Loucy (cell line): ENCODE results near the gene ERVK3-1.

ENCODE experiments used
- H2AFZ ChIP-seq: fragments of 200-600 bp; sonication (generic); 2 replicates; pipeline ENCODE4 v1.6.0; 2016; ENCODE audit warnings: antibody characterized with exemption, mild to moderate bottlenecking, low read length, moderate library complexity
- H3F3A ChIP-seq: fragments of 200-600 bp; 2 replicates; pipeline ENCODE4 v1.6.0; 2016; ENCODE audit warnings: antibody characterized with exemption, low read depth, mild to moderate bottlenecking
- H3K27me3 ChIP-seq: fragments of 200-600 bp; sonication (generic); 2 replicates; pipeline ENCODE4 v1.6.1; 2014; ENCODE audit warnings: low read length, mild to moderate bottlenecking; ENCODE audit not compliant: insufficient read depth, poor library complexity, severe bottlenecking
- H3K36me3 ChIP-seq: fragments of 200-600 bp; sonication (generic); 2 replicates; pipeline ENCODE4 v1.6.1; 2016; ENCODE audit warnings: low read length; ENCODE audit not compliant: insufficient read depth
- H3K4me1 ChIP-seq: fragments of 200-600 bp; sonication (generic); 2 replicates; pipeline ENCODE4 v1.5.1; 2014; ENCODE audit warnings: low read length, mild to moderate bottlenecking; ENCODE audit not compliant: insufficient read depth, poor library complexity, severe bottlenecking
- H3K4me2 ChIP-seq: fragments of 200-600 bp; sonication (generic); 2 replicates; pipeline ENCODE4 v1.6.0; 2014; ENCODE audit warnings: antibody characterized with exemption, low read length, low read depth, mild to moderate bottlenecking; ENCODE audit not compliant: poor library complexity, severe bottlenecking
- H3K4me3 ChIP-seq: fragments of 200-600 bp; sonication (generic); 2 replicates; pipeline ENCODE4 v1.5.1; 2014; ENCODE audit warnings: low read length, mild to moderate bottlenecking, mixed read lengths; ENCODE audit not compliant: poor library complexity, severe bottlenecking
- H3K79me2 ChIP-seq: fragments of 200-600 bp; sonication (generic); 2 replicates; pipeline ENCODE4 v1.6.1; 2014; ENCODE audit warnings: low read length; ENCODE audit not compliant: insufficient read depth
- H3K9ac ChIP-seq: fragments of 200-600 bp; sonication (generic); 2 replicates; pipeline ENCODE4 v1.6.0; 2014; ENCODE audit warnings: mild to moderate bottlenecking, low read depth, low read length, moderate library complexity; ENCODE audit not compliant: poor library complexity, severe bottlenecking
- H3K9me2 ChIP-seq: fragments of 200-600 bp; sonication (generic); replicated peaks from 2 replicates; pipeline ENCODE4 v1.6.1; 2016; ENCODE audit warnings: low read depth, low read length, mixed read lengths
- H3K9me3 ChIP-seq: fragments of 200-600 bp; sonication (generic); 2 replicates; pipeline ENCODE4 v1.6.1; 2014; ENCODE audit warnings: mild to moderate bottlenecking, antibody characterized with exemption, low read length, low read depth; ENCODE audit not compliant: insufficient read depth
- H4K20me1 ChIP-seq: fragments of 200-600 bp; sonication (generic); 2 replicates; pipeline ENCODE4 v1.6.0; 2014; ENCODE audit warnings: antibody characterized with exemption, low read length, mild to moderate bottlenecking; ENCODE audit not compliant: insufficient read depth, poor library complexity, severe bottlenecking
- EZH2phosphoT487 ChIP-seq: fragments of 200-600 bp; IDR thresholded peaks from 2 replicates; pipeline ENCODE4 v1.6.1; 2018; ENCODE audit warnings: antibody characterized with exemption, mild to moderate bottlenecking, moderate library complexity, borderline replicate concordance
- TF ChIP-seq, protein P1 (sequence below): fragments of 200-600 bp; sonication (generic); conservative IDR thresholded peaks from 2 replicates; pipeline ENCODE4 v1.5.1; 2014; ENCODE audit warnings: mild to moderate bottlenecking, antibody characterized with exemption, low read length

ERVK3-1 gene

DNA sequence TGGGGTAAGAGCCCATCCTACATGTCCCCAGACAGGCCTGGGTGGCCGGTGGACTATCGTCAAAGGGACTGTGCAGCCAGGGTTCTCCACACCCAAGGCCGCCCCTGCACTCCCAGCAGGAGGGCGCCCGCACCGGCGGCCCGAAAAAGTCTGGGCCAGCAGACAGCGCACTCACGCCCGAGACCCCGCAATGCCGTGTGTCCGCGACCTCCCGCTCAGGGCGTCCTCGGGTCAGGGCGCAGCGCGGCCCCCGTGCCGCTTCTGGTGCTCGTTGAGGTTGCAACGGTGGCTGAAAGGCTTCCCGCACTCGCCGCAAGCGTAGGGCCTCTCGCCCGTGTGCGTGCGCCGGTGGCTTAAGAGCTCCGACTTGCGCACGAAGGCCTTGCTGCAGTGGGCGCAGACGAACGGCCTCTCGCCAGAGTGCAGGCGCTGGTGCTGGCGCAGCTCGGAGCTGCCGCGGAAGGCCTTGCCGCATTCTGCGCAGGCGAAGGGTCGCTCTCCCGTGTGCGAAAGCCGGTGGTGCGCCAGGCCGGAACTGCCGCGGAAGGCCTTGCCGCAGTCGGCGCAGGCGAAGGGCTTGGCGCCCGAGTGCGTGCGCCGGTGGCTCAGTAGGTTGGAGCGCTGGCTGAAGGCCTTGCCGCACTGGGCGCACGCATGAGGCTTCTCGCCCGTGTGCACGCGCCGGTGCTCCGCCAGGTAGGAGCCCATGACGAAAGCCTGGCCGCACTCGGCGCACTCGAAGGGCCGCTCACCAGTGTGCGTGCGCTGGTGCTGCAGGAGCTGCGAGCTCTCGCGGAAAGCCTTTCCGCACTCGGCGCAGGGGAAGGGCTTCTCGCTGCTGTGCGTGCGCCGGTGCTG is 51.0 kb downstream of the ERVK3-1 start:
- H4K20me1 ChIP-seq = no peaks in the 10 kb centered on the region

DNA sequence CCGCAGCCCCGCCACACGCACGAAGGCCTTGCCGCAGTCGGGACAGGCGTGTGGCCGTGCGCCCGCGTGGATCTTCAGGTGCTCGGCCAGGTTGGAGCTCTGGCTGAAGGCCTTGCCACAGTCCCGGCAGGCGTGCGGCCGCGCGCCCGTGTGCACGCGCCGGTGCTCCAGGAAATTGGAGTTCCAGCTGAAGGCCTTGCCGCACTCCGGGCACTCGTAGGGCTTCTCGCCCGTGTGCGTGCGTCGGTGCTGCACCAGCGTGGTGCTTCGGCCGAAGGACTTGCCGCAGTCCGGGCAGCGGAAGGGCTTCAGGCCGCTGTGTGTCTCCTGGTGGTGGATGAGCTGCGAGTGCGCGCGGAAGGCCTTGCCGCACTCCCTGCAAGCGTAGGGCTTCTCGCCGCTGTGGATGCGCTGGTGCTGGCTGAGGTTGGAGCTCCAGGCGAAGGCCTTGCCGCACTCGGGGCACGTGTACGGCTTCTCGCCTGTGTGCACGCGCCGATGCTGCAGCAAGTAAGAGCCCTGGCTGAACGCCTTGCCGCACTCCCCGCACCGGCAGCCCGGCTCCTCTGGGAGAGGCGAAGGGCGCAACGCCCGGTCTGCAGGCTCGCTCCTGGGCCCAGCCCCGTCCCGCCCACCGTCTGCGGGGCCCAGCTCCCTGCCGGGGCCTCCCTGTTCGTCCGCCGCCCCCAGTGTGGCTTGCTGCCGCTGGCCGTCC is 51.7 kb downstream of the ERVK3-1 start:
- H3F3A ChIP-seq = no peaks in the 10 kb centered on the region
- H3K4me2 ChIP-seq = no peak overlapping the region
- H3K9me2 ChIP-seq = no peaks in the 10 kb centered on the region
- peaks cover 9% of the 10 kb centered on the region for H3K4me1 ChIP-seq
- no peaks in the 10 kb centered on the region for H3K27me3 ChIP-seq
- H3K9ac ChIP-seq = no peak overlapping the region
- H4K20me1 ChIP-seq = no peaks in the 10 kb centered on the region
- H3K9me3 ChIP-seq = no peaks in the 10 kb centered on the region
- no peaks in the 10 kb centered on the region for H3K36me3 ChIP-seq
- no peak overlapping the region for H2AFZ ChIP-seq
- TF ChIP-seq EZH2phosphoT487 = no peak
- TF ChIP-seq, protein P1, sequence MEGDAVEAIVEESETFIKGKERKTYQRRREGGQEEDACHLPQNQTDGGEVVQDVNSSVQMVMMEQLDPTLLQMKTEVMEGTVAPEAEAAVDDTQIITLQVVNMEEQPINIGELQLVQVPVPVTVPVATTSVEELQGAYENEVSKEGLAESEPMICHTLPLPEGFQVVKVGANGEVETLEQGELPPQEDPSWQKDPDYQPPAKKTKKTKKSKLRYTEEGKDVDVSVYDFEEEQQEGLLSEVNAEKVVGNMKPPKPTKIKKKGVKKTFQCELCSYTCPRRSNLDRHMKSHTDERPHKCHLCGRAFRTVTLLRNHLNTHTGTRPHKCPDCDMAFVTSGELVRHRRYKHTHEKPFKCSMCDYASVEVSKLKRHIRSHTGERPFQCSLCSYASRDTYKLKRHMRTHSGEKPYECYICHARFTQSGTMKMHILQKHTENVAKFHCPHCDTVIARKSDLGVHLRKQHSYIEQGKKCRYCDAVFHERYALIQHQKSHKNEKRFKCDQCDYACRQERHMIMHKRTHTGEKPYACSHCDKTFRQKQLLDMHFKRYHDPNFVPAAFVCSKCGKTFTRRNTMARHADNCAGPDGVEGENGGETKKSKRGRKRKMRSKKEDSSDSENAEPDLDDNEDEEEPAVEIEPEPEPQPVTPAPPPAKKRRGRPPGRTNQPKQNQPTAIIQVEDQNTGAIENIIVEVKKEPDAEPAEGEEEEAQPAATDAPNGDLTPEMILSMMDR = no peak
- no peaks in the 10 kb centered on the region for H3K79me2 ChIP-seq
- no peak overlapping the region for H3K4me3 ChIP-seq

More for the DNA sequence above, 51.0 kb downstream of the ERVK3-1 start:
- TF ChIP-seq, protein P1 = no peak
- no peak for TF ChIP-seq EZH2phosphoT487
- H3K4me2 ChIP-seq = no peak overlapping the region
- H3F3A ChIP-seq = no peaks in the 10 kb centered on the region
- no peaks in the 10 kb centered on the region for H3K9me2 ChIP-seq
- no peak overlapping the region for H3K9ac ChIP-seq
- peaks cover under 1% of the 10 kb centered on the region for H3K4me1 ChIP-seq
- H3K27me3 ChIP-seq = no peaks in the 10 kb centered on the region
- no peaks in the 10 kb centered on the region for H3K79me2 ChIP-seq
- no peak overlapping the region for H2AFZ ChIP-seq
- no peaks in the 10 kb centered on the region for H3K9me3 ChIP-seq
- no peak overlapping the region for H3K4me3 ChIP-seq
- H3K36me3 ChIP-seq = no peaks in the 10 kb centered on the region

DNA sequence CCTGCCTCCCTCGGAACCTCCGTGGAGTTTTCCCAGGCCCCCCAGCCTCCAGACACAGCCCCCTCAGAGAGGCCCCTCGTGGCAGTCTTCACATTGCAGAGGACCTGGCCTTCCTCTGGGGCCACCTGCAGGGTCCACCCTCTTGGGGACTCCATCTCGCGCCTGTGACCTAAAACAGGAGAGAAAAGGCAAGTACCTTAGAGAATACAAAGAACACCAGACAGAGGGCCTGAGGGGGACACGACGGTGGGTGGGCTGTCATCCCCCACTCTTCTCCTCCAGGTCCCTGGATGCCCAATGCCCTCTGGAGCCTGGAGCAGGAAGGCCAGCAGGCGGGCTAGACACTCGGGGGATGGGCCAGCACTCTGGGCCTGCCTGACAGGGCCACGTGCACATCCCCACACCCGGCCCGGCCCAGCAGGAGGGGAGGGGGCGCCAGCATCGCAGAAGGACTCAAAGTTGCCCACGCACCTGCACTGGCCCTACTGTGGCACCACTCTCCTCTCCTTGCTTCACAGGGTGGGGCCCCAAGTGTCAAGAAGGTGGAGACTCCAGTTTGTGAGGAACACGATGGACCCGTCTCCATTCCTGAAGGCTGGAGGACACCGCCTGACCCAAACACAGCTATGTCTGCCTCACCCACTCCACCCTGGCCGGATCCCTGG is 52.4 kb downstream of the ERVK3-1 start:
- Histone ChIP-seq H3K36me3 (no peaks in the 10 kb centered on the region), H4K20me1 (no peaks in the 10 kb centered on the region)

More for the DNA sequence above, 52.4 kb downstream of the ERVK3-1 start:
- no peak overlapping the region for H3K4me2 ChIP-seq
- H2AFZ ChIP-seq = no peak overlapping the region
- no peak overlapping the region for H3K4me3 ChIP-seq
- no peaks in the 10 kb centered on the region for H3K9me2 ChIP-seq
- no peaks in the 10 kb centered on the region for H3K79me2 ChIP-seq
- H3K4me1 ChIP-seq = peaks cover 10% of the 10 kb centered on the region
- TF ChIP-seq, protein P1 = no peak
- TF ChIP-seq EZH2phosphoT487 = no peak
- no peaks in the 10 kb centered on the region for H3K27me3 ChIP-seq
- H3K9ac ChIP-seq = no peak overlapping the region
- H3K9me3 ChIP-seq = no peaks in the 10 kb centered on the region
- H3F3A ChIP-seq = no peaks in the 10 kb centered on the region
